Measurements from ENCODE around the gene SLC6A16.

DNA sequence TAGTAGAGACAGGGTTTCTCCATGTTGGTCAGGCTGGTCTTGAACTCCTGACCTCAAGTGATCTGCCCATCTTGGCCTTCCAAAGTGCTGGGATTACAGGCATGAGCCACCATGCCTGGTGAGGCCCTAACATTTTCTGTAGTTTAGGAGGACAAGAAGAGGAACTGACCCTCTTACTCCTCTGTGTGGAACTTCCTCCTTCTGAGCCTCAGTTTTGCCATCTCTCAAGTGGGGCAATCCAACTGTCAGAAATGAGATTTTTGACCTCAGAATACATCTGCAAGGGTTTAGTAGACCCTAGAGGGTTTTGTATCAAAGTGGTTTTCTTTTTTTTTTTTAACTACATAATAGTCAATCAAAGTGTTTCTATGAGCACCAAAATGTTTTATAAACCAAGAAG, 41.1 kb upstream of the SLC6A16 start:
- TF ChIP-seq, protein P1, sequence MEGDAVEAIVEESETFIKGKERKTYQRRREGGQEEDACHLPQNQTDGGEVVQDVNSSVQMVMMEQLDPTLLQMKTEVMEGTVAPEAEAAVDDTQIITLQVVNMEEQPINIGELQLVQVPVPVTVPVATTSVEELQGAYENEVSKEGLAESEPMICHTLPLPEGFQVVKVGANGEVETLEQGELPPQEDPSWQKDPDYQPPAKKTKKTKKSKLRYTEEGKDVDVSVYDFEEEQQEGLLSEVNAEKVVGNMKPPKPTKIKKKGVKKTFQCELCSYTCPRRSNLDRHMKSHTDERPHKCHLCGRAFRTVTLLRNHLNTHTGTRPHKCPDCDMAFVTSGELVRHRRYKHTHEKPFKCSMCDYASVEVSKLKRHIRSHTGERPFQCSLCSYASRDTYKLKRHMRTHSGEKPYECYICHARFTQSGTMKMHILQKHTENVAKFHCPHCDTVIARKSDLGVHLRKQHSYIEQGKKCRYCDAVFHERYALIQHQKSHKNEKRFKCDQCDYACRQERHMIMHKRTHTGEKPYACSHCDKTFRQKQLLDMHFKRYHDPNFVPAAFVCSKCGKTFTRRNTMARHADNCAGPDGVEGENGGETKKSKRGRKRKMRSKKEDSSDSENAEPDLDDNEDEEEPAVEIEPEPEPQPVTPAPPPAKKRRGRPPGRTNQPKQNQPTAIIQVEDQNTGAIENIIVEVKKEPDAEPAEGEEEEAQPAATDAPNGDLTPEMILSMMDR (conservative IDR thresholded peaks at IDR 0.05; ENCODE audit: low read depth, low read length) = no peak
- TF ChIP-seq EZH2 (IDR thresholded peaks at IDR 0.05; ENCODE audit: borderline replicate concordance, low read depth, low read length, poor library complexity, severe bottlenecking) = no peak
